ENCODE measurements around the gene ADARB1. TPM values are rescaled to one million over a fixed set of nuclear protein-coding genes. Genes with fewer than 3 reads are reported as not detected.

Gene ADARB1
- polyA plus RNA-seq, 1 of the 3 experiments (the other 2 are of a cell fraction), result 7.8 TPM

DNA sequence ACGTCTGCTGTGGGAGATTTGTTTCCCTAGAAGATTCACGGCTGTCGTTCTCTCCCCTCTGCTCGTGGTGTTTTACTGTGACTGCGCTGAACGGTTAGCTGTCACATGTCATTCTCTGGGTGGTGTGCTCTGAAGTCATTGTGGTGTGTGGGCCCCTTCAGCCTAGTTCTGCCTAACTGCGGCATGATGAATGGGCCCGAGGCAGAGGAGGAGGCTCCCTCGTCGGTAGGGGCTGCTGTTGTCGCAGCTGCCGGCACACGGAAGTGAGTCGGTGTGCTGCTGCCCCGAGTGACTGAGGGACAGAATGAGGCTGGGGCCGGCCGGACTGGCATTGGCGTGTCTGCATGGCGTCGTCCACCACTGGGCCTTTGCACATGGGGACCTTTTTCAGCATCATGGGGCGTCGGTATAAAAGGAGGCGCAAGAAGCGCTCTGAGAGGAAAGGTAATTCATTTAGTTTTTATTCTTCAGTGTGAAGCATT, 77.9 kb downstream of the ADARB1 start:
- ChIA-PET POLR2A (no interaction called here), CTCF (interaction anchor here (0.9 to 10.8 kb wide), 2 partner anchors 13 to 138 kb away, joined by 5 to 159 read pairs; no protein-coding TSS in a partner anchor)
- no peaks in the 10 kb centered on the region for H3K36me3 ChIP-seq (replicated peaks in 1 of 2; ENCODE audit: control insufficient read depth in 1 of 2, insufficient read depth in 2 of 2, low read length in 1 of 2)
- H3K4me3 ChIP-seq (ENCODE audit: low read depth in 2 of 2, low read length in 1 of 2), result no peak overlapping the region
- H3K4me1 ChIP-seq (ENCODE audit: control insufficient read depth in 1 of 2, insufficient read depth in 2 of 2, low read depth in 1 of 2, low read length in 1 of 2), result peaks cover 19 to 70% of the 10 kb centered on the region in 2 experiments
- no peak overlapping the region for H3K4me2 ChIP-seq
- WGBS (ENCODE audit: low lambda C conversion rate), result 94% methylated on average over 24 of the region's 24 CpGs
- no peak for DNase-seq
- H3K9ac ChIP-seq, result no peak overlapping the region
- peaks cover 5% of the 10 kb centered on the region for H3F3A ChIP-seq (replicated peaks; ENCODE audit: insufficient read depth)
- H2AFZ ChIP-seq (ENCODE audit: low read depth), result no peak overlapping the region
- H3K27me3 ChIP-seq (ENCODE audit: insufficient read depth), result no peaks in the 10 kb centered on the region
- H4K20me1 ChIP-seq (ENCODE audit: insufficient read depth), result no peaks in the 10 kb centered on the region
- no peaks in the 10 kb centered on the region for H3K79me2 ChIP-seq (ENCODE audit: insufficient read depth)
- TF ChIP-seq RAD21 (IDR thresholded peaks at IDR 0.05; ENCODE audit: low read length) (peak; percentile 36), FOSL2 (IDR thresholded peaks at IDR 0.05; ENCODE audit: borderline replicate concordance, low read depth) (no peak)
- H3K27ac ChIP-seq (ENCODE audit: low read depth in 2 of 2, low read length in 1 of 2), result peak overlapping the region in 1 of 2 experiments; percentile 99; a peak in 2 of 4 replicates
- H3K9me3 ChIP-seq, result no peaks in the 10 kb centered on the region
- H3K9me2 ChIP-seq, result no peaks in the 10 kb centered on the region

DNA sequence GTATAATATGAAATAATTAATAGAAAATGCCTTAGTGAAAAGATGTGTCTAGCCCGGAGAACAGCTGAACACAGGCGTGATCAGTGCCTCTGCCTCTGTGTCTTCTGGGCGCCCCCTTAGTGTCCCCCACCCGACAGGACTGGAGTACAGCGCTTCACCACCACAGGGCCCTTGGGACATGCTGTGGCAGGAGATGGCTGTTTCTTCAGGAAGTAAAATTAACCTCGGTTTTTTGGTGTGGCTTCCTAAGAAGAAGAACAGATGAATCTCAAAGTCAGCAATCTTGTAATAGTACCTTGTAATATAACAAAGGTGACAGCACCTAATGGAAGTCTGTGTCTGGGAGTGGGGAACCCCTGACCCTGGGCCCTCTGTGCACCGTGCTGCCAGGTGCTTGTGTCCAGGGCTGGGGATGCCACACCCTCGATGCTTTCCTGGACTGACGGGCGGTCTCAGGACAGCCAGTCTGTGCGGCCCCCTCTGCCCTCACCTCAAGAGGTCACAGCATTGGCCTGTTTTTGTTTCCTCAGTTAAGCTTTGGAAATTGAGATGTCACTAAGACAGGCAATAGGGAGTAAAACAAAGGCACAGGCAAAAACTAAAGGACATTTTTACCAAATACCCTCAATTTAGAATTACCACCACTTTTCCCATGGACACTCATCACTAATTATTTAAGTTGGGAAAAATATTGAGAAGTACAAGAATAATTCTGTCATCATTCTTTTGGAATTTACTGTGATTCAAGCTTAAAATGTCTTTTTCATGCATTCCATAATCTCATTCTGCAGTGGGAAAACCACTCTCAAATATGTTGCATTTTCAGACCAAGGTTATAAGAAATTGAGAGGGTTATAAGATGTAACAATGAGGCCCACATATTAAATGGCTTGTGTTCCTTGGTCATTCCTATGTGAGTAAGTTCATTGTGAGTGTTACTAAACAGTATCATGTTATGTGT, 79.3 kb downstream of the ADARB1 start:
- H3F3A ChIP-seq (replicated peaks; ENCODE audit: insufficient read depth), result peaks cover 5% of the 10 kb centered on the region
- no peak for DNase-seq
- no peak overlapping the region for H3K4me3 ChIP-seq (ENCODE audit: low read depth in 2 of 2, low read length in 1 of 2)
- no peaks in the 10 kb centered on the region for H3K9me3 ChIP-seq
- H3K9ac ChIP-seq, result peak overlapping the region; percentile 50; the same call in 1 of the 2 replicates
- H2AFZ ChIP-seq (ENCODE audit: low read depth), result no peak overlapping the region
- H4K20me1 ChIP-seq (ENCODE audit: insufficient read depth), result no peaks in the 10 kb centered on the region
- no peaks in the 10 kb centered on the region for H3K79me2 ChIP-seq (ENCODE audit: insufficient read depth)
- 86% methylated on average over 10 of the region's 11 CpGs for WGBS (ENCODE audit: low lambda C conversion rate)
- peak overlapping the region; percentile 81 to 99 for H3K27ac ChIP-seq (ENCODE audit: low read depth in 2 of 2, low read length in 1 of 2)
- peaks cover 19 to 70% of the 10 kb centered on the region in 2 experiments for H3K4me1 ChIP-seq (ENCODE audit: control insufficient read depth in 1 of 2, insufficient read depth in 2 of 2, low read depth in 1 of 2, low read length in 1 of 2)
- H3K27me3 ChIP-seq (ENCODE audit: insufficient read depth), result no peaks in the 10 kb centered on the region
- CTCF ChIA-PET, result interaction anchor here (0.9 to 10.8 kb wide), 4 partner anchors 10 to 137 kb away, joined by 3 to 159 read pairs (median 4); no protein-coding TSS in a partner anchor
- TF ChIP-seq, protein P1, sequence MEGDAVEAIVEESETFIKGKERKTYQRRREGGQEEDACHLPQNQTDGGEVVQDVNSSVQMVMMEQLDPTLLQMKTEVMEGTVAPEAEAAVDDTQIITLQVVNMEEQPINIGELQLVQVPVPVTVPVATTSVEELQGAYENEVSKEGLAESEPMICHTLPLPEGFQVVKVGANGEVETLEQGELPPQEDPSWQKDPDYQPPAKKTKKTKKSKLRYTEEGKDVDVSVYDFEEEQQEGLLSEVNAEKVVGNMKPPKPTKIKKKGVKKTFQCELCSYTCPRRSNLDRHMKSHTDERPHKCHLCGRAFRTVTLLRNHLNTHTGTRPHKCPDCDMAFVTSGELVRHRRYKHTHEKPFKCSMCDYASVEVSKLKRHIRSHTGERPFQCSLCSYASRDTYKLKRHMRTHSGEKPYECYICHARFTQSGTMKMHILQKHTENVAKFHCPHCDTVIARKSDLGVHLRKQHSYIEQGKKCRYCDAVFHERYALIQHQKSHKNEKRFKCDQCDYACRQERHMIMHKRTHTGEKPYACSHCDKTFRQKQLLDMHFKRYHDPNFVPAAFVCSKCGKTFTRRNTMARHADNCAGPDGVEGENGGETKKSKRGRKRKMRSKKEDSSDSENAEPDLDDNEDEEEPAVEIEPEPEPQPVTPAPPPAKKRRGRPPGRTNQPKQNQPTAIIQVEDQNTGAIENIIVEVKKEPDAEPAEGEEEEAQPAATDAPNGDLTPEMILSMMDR (IDR thresholded peaks at IDR 0.05), result no peak
- TF ChIP-seq TEAD4 (IDR thresholded peaks at IDR 0.05; ENCODE audit: borderline replicate concordance, insufficient read depth), result no peak
- TF ChIP-seq FOSL2 (IDR thresholded peaks at IDR 0.05; ENCODE audit: borderline replicate concordance, low read depth), result peak; percentile 27; the same call in 1 of the 2 replicates
- POLR2A ChIA-PET, result interaction anchor here (0.5 kb wide), 1 partner anchor 304 kb away, joined by 4 read pairs; no protein-coding TSS in a partner anchor
- no peaks in the 10 kb centered on the region for H3K36me3 ChIP-seq (replicated peaks in 1 of 2; ENCODE audit: control insufficient read depth in 1 of 2, insufficient read depth in 2 of 2, low read length in 1 of 2)
- no peaks in the 10 kb centered on the region for H3K9me2 ChIP-seq
- peak overlapping the region; percentile 46 for H3K4me2 ChIP-seq
